SK-N-SH treated with all-trans-retinoic acid at 6 μM for 48 hours (cell line): Measurements from ENCODE around the gene AKAP13.

ENCODE experiments used
- BACH2 ChIP-seq: fragments of 250-450 bp; sonication (Bioruptor Pico); IDR thresholded peaks from 2 replicates; pipeline ENCODE4 v1.9.0; 2021; ENCODE audit warnings: mild to moderate bottlenecking, borderline replicate concordance
- ESRRG ChIP-seq: fragments of 250-450 bp; sonication (Bioruptor Pico); IDR thresholded peaks from 2 replicates; pipeline ENCODE4 v1.6.1; 2021; ENCODE audit warnings: mild to moderate bottlenecking
- GLIS3 ChIP-seq: fragments of 250-450 bp; sonication (Bioruptor Pico); IDR thresholded peaks from 2 replicates; pipeline ENCODE4 v1.5.0; 2020; ENCODE audit warnings: mild to moderate bottlenecking, moderate library complexity
- OSR1 ChIP-seq: fragments of 250-450 bp; sonication (Bioruptor Pico); IDR thresholded peaks from 2 replicates; pipeline ENCODE4 v1.8.0; 2022; ENCODE audit warnings: moderate library complexity, mild to moderate bottlenecking, inconsistent platforms
- PPARA ChIP-seq: fragments of 250-450 bp; sonication (Bioruptor Pico); IDR thresholded peaks from 2 replicates; pipeline ENCODE4 v1.5.0; 2020; ENCODE audit warnings: mild to moderate bottlenecking, borderline replicate concordance
- RARB ChIP-seq: fragments of 250-450 bp; sonication (Bioruptor Pico); IDR thresholded peaks from 2 replicates; pipeline ENCODE4 v1.8.0; 2021; ENCODE audit warnings: mild to moderate bottlenecking, moderate library complexity
- TCF4 ChIP-seq: fragments of 250-450 bp; sonication (Bioruptor Pico); IDR thresholded peaks from 2 replicates; pipeline ENCODE4 v1.8.0; 2021; ENCODE audit warnings: mild to moderate bottlenecking, moderate library complexity, borderline replicate concordance
- ZC3H10 ChIP-seq: fragments of 250-450 bp; sonication (Bioruptor Pico); IDR thresholded peaks from 2 replicates; pipeline ENCODE4 v1.5.1; 2021; ENCODE audit warnings: mild to moderate bottlenecking, moderate library complexity
- ZFP3 ChIP-seq: fragments of 250-450 bp; sonication (Bioruptor Pico); IDR thresholded peaks from 2 replicates; pipeline ENCODE4 v1.5.0; 2020; ENCODE audit warnings: mild to moderate bottlenecking, moderate library complexity
- ZFP30 ChIP-seq: fragments of 450-650 bp; formaldehyde crosslinking; IDR thresholded peaks from 2 replicates; pipeline ENCODE4 v1.5.0; 2022; ENCODE audit warnings: mild to moderate bottlenecking, moderate library complexity
- ZNF565 ChIP-seq: fragments of 450-650 bp; formaldehyde crosslinking; conservative IDR thresholded peaks from 2 replicates; pipeline ENCODE4 v1.5.0; 2020; ENCODE audit warnings: low read depth, mild to moderate bottlenecking, moderate library complexity
- TF ChIP-seq, protein P1 (sequence below): fragments of 250-450 bp; sonication (Bioruptor Pico); IDR thresholded peaks from 2 replicates; pipeline ENCODE4 v1.5.1; 2020; ENCODE audit warnings: low read depth, mild to moderate bottlenecking, moderate library complexity
- TF ChIP-seq, protein P2 (sequence below): fragments of 250-450 bp; sonication (Bioruptor Pico); IDR thresholded peaks from 2 replicates; pipeline ENCODE4 v1.8.0; 2021; ENCODE audit warnings: low read depth, mild to moderate bottlenecking, moderate library complexity, borderline replicate concordance
- TF ChIP-seq, protein P3 (sequence below): fragments of 250-450 bp; sonication (Bioruptor Pico); IDR thresholded peaks from 2 replicates; pipeline ENCODE4 v1.5.1; 2021; ENCODE audit warnings: mild to moderate bottlenecking, moderate library complexity

DNA sequence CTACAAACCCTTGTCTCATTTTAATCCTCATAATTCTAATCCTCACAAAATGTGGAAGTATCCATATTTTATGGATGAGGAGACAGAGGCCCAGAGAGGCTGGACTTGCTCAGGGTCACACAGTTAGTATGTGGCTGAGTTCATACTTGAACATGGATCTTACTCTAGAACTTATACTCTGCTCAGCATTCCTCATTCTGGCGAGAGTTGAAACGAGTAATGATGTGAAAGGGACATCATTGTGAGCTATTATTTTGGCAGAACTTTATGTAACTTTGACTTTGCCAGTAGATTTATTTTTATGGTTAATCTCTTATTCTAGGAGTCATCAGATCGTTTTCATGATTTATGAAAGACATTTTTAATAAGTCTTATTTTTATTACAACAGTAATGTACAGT, 17.5 kb downstream of the AKAP13 start:
- TF ChIP-seq RARB (CRISPR knock-in tag) (no peak), ZFP30 (no peak), BACH2 (no peak), PPARA (CRISPR knock-in tag) (no peak), ZFP3 (CRISPR knock-in tag) (no peak), GLIS3 (CRISPR knock-in tag) (no peak), ESRRG (CRISPR knock-in tag) (no peak), TCF4 (no peak), ZNF565 (CRISPR knock-in tag) (no peak), OSR1 (CRISPR knock-in tag) (no peak), ZC3H10 (CRISPR knock-in tag) (no peak)
- TF ChIP-seq, protein P1, sequence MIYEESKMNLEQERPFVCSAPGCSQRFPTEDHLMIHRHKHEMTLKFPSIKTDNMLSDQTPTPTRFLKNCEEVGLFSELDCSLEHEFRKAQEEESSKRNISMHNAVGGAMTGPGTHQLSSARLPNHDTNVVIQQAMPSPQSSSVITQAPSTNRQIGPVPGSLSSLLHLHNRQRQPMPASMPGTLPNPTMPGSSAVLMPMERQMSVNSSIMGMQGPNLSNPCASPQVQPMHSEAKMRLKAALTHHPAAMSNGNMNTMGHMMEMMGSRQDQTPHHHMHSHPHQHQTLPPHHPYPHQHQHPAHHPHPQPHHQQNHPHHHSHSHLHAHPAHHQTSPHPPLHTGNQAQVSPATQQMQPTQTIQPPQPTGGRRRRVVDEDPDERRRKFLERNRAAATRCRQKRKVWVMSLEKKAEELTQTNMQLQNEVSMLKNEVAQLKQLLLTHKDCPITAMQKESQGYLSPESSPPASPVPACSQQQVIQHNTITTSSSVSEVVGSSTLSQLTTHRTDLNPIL (CRISPR knock-in tag): no peak
- TF ChIP-seq, protein P2, sequence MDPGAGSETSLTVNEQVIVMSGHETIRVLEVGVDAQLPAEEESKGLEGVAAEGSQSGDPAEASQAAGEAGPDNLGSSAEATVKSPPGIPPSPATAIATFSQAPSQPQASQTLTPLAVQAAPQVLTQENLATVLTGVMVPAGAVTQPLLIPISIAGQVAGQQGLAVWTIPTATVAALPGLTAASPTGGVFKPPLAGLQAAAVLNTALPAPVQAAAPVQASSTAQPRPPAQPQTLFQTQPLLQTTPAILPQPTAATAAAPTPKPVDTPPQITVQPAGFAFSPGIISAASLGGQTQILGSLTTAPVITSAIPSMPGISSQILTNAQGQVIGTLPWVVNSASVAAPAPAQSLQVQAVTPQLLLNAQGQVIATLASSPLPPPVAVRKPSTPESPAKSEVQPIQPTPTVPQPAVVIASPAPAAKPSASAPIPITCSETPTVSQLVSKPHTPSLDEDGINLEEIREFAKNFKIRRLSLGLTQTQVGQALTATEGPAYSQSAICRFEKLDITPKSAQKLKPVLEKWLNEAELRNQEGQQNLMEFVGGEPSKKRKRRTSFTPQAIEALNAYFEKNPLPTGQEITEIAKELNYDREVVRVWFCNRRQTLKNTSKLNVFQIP (CRISPR knock-in tag): no peak
- TF ChIP-seq, protein P3, sequence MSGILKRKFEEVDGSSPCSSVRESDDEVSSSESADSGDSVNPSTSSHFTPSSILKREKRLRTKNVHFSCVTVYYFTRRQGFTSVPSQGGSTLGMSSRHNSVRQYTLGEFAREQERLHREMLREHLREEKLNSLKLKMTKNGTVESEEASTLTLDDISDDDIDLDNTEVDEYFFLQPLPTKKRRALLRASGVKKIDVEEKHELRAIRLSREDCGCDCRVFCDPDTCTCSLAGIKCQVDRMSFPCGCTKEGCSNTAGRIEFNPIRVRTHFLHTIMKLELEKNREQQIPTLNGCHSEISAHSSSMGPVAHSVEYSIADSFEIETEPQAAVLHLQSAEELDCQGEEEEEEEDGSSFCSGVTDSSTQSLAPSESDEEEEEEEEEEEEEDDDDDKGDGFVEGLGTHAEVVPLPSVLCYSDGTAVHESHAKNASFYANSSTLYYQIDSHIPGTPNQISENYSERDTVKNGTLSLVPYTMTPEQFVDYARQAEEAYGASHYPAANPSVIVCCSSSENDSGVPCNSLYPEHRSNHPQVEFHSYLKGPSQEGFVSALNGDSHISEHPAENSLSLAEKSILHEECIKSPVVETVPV (CRISPR knock-in tag): no peak
